ENCODE results near the gene TAF12. TPM values are rescaled to one million over a fixed set of nuclear protein-coding genes. Genes with fewer than 3 reads are reported as not detected.
A peak's percentile ranks its signal among the peaks of the same experiment; 100 is the strongest.
"Not testable (repeated sequence)": the region's sequence is repeated elsewhere in the genome, so short reads cannot be mapped to it uniquely, and the experiment has no call there.

TAF12 gene
- polyA plus RNA-seq, 1 donor from 2014 or later, result 59.3 TPM

- no peaks in the 10 kb centered on the region for H3K79me2 ChIP-seq (replicated peaks; ENCODE audit: insufficient read depth, low read length)
- H3K27me3 ChIP-seq (ENCODE audit: insufficient read depth, low read depth, low read length), result peaks cover 5% of the 10 kb centered on the region
- H3K9me2 ChIP-seq (ENCODE audit: insufficient read depth, low read length), result no peaks in the 10 kb centered on the region
- H3K4me3 ChIP-seq (ENCODE audit: low read length), result peak overlapping the region; percentile 52
- H4K20me1 ChIP-seq (ENCODE audit: insufficient read depth), result no peaks in the 10 kb centered on the region
- no peaks in the 10 kb centered on the region for H3K9me3 ChIP-seq (ENCODE audit: low read length)
- H3K9ac ChIP-seq (ENCODE audit: low read length), result no peak overlapping the region
- H3K36me3 ChIP-seq (ENCODE audit: insufficient read depth, low read length), result no peaks in the 10 kb centered on the region
- no peak for TF ChIP-seq EP300 (conservative IDR thresholded peaks at IDR 0.05; ENCODE audit: poor library complexity, severe bottlenecking)
- no peak overlapping the region for H2AFZ ChIP-seq (ENCODE audit: low read depth, low read length)
- no peaks in the 10 kb centered on the region for H3F3A ChIP-seq (ENCODE audit: insufficient read depth, low read length, poor library complexity, severe bottlenecking)
- no peak overlapping the region for H3K4me2 ChIP-seq (ENCODE audit: low read length)
- no peak overlapping the region for H3K27ac ChIP-seq (ENCODE audit: low read length)
Measured at GRCh38 chr1:28592321-28593071, 50.4 kb downstream of the TAF12 start.

- H3K4me3 ChIP-seq (ENCODE audit: low read length), result peak within 1 kb of the TSS; percentile 52
- no peaks in the 10 kb centered on the region for H3F3A ChIP-seq (ENCODE audit: insufficient read depth, low read length, poor library complexity, severe bottlenecking)
- H3K27me3 ChIP-seq (ENCODE audit: insufficient read depth, low read depth, low read length), result peaks cover 5% of the 10 kb centered on the region
- no peaks in the 10 kb centered on the region for H4K20me1 ChIP-seq (ENCODE audit: insufficient read depth)
- H3K4me2 ChIP-seq (ENCODE audit: low read length), result no peak within 1 kb of the TSS
- H3K36me3 ChIP-seq (ENCODE audit: insufficient read depth, low read length), result no peaks in the 10 kb centered on the region
- no peaks in the 10 kb centered on the region for H3K9me3 ChIP-seq (ENCODE audit: low read length)
- no peak within 1 kb of the TSS for H3K9ac ChIP-seq (ENCODE audit: low read length)
- no peaks in the 10 kb centered on the region for H3K9me2 ChIP-seq (ENCODE audit: insufficient read depth, low read length)
- no peaks in the 10 kb centered on the region for H3K79me2 ChIP-seq (replicated peaks; ENCODE audit: insufficient read depth, low read length)
- no peak within 1 kb of the TSS for H3K27ac ChIP-seq (ENCODE audit: low read length)
- TF ChIP-seq, protein P1, sequence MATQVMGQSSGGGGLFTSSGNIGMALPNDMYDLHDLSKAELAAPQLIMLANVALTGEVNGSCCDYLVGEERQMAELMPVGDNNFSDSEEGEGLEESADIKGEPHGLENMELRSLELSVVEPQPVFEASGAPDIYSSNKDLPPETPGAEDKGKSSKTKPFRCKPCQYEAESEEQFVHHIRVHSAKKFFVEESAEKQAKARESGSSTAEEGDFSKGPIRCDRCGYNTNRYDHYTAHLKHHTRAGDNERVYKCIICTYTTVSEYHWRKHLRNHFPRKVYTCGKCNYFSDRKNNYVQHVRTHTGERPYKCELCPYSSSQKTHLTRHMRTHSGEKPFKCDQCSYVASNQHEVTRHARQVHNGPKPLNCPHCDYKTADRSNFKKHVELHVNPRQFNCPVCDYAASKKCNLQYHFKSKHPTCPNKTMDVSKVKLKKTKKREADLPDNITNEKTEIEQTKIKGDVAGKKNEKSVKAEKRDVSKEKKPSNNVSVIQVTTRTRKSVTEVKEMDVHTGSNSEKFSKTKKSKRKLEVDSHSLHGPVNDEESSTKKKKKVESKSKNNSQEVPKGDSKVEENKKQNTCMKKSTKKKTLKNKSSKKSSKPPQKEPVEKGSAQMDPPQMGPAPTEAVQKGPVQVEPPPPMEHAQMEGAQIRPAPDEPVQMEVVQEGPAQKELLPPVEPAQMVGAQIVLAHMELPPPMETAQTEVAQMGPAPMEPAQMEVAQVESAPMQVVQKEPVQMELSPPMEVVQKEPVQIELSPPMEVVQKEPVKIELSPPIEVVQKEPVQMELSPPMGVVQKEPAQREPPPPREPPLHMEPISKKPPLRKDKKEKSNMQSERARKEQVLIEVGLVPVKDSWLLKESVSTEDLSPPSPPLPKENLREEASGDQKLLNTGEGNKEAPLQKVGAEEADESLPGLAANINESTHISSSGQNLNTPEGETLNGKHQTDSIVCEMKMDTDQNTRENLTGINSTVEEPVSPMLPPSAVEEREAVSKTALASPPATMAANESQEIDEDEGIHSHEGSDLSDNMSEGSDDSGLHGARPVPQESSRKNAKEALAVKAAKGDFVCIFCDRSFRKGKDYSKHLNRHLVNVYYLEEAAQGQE (IDR thresholded peaks at IDR 0.05; ENCODE audit: borderline replicate concordance), result no peak
- TF ChIP-seq CTCF (IDR thresholded peaks at IDR 0.05; ENCODE audit: poor library complexity, severe bottlenecking), result no peak
- no peak for TF ChIP-seq EZH2 (IDR thresholded peaks at IDR 0.05; ENCODE audit: borderline replicate concordance, insufficient read depth, low read length, poor library complexity, severe bottlenecking)
- TF ChIP-seq POLR2AphosphoS5 (IDR thresholded peaks at IDR 0.05), result no peak
- no peak for TF ChIP-seq TAF1 (IDR thresholded peaks at IDR 0.05; ENCODE audit: low read depth)
- no peak for TF ChIP-seq EP300 (conservative IDR thresholded peaks at IDR 0.05; ENCODE audit: poor library complexity, severe bottlenecking)
- no peak for TF ChIP-seq RAD21 (conservative IDR thresholded peaks at IDR 0.05)
- H2AFZ ChIP-seq (ENCODE audit: low read depth, low read length), result no peak within 1 kb of the TSS
Measured at GRCh38 chr1:28591708-28592320, 51.1 kb downstream of the TAF12 start, which contains the start of gene RAB42. Gene RAB42 (plus strand): TSS chr1:28592265. CDS start chr1:28592512, 247 bp downstream.

DNA sequence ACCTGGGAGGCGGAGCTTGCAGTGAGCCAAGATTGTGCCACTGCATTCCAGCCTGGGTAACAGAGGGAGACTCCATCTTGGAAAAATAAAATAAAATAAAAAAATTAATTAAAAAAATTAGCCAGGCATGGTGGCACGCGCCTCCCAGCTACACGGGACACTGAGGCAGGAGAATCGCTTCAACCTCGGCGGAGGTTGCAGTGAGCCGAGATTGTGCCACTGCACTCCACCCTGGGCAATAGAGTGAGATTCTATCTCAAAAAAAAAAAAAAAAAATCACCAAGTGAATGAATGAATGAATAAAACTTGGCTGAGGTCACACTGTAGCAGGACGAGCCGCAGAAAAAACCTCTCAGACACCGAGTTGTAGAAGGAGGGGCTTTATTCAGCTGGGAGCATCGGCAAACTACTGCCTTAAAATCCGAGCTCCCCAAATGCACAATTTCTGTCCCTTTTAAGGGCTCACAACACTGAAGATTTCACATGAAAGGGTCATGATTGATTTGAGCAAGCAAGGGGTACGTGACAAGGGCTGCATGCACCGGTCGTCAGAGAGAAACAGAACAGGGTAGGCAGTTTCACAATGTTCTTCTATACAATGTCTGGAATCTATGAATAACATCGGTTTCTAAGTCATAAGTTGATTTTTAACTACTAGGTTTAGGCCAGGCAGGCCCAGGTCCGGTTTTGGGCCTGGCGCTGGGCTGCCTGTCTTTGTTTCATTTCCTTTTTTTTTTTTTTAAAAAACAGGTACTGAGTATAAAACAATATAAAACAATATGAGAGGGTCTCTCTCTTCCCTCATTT, 56.1 kb downstream of the TAF12 start:
- H3K79me2 ChIP-seq (replicated peaks; ENCODE audit: insufficient read depth, low read length); H3K9me3 ChIP-seq (ENCODE audit: low read length): not testable (repeated sequence)

More for the DNA sequence above, 56.1 kb downstream of the TAF12 start:
- not testable (repeated sequence) for H3K4me2 ChIP-seq (ENCODE audit: low read length); H3K4me3 ChIP-seq (ENCODE audit: low read length); H3K9ac ChIP-seq (ENCODE audit: low read length); H3K9me2 ChIP-seq (ENCODE audit: insufficient read depth, low read length); H4K20me1 ChIP-seq (ENCODE audit: insufficient read depth); H3K27me3 ChIP-seq (ENCODE audit: insufficient read depth, low read depth, low read length); H3K27ac ChIP-seq (ENCODE audit: low read length); H3F3A ChIP-seq (ENCODE audit: insufficient read depth, low read length, poor library complexity, severe bottlenecking); H3K36me3 ChIP-seq (ENCODE audit: insufficient read depth, low read length); H2AFZ ChIP-seq (ENCODE audit: low read depth, low read length)

All from neural cell (in vitro differentiated cells).